Measurements from ENCODE around the gene CFAP74. TPM values are rescaled to one million over a fixed set of nuclear protein-coding genes. Genes with fewer than 3 reads are reported as not detected.

CFAP74 gene
- total RNA-seq, 1 experiment from 2014 or later, result not detected

DNA sequence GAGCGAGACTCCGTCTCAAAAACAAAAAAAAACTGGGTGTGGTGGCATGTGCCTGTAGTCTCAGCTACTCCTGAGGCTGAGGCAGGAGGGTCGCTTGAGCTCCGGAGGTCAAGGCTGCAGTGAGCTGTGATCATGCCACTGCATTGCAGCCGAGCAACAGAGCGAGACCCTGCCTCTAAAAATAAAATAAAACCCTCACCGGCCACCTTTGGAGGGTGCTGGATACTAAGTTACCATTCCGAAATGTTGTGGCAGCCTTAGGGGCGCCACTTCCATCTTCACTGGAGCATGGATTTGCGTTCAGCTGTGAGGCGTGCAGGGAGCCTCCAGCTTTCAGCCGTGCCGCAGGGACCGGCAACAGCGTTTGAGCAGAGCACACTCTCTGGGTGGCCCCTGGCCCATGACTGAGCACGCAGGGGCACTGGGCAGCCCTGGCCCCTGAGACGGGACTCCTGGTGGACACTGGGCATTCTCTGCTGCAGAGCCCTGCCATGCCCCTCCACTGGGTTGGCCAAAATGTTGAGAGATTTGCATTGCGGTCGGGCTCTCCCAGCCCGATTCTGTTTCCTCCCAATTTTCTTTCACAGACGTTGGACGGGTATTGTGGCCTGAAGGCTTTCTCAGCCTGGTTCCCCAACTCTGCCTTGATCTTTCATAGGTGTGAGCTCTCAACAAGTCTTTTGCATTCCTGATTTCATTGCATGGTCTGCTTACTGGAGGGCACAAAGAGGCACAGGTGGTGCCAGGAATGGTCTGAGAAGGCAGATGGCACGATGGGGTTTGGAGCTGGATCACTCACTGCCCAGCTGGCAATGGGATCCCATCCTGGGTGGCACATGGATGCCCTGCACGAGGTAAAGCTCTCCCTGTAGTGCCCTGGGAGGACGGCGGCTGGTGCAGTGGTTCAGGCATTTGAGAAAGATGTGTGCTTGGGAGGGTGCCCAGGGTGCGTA, 5.8 kb upstream of the CFAP74 start:
- intact Hi-C loops (cut with micrococcal nuclease; ENCODE audit: unreplicated experiment), result no loop called here
- BruUV-seq (replicated peaks), result no TSS peak
- CTCF ChIA-PET, result no interaction called here
- H3K4me3 Mint-ChIP-seq (ENCODE audit: low read depth, unreplicated experiment), result no peak overlapping the region
- peaks cover 31% of the 10 kb centered on the region for H3K27me3 Mint-ChIP-seq (ENCODE audit: unreplicated experiment)
- no peak for TF ChIP-seq CTCF (IDR thresholded peaks at IDR 0.05; ENCODE audit: unreplicated experiment)
- H3K9me3 Mint-ChIP-seq (ENCODE audit: low read depth, unreplicated experiment), result no peaks in the 10 kb centered on the region
- DNase-seq, result no peak
- no peak overlapping the region for H3K27ac Mint-ChIP-seq (ENCODE audit: unreplicated experiment)
- H3K36me3 Mint-ChIP-seq (ENCODE audit: insufficient read depth, unreplicated experiment), result no peaks in the 10 kb centered on the region
- no peaks in the 10 kb centered on the region for H3K4me1 Mint-ChIP-seq (ENCODE audit: low read depth, unreplicated experiment)

DNA sequence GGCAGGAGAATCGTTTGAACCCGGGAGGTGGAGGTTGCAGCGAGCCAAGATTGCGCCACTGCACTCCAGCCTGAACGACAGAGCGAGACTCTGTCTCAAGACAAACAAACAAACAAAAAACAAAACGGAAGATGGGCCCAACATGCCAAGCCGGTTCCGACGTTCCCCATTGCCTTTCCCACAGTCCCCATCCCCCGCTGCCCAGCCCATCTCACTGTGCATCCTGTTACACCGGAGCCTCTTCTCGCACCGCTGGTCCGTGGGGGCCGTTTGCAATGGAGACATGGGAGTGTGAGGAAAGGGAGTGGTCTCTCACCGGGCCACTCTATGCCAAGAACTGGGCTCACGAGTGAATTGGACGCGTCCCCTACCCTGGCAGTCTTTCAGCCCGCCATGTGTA, 1.3 kb upstream of the CFAP74 start:
- CTCF ChIA-PET, result interaction anchor here (0.6 kb wide), 1 partner anchor 1461 kb away, joined by 3 read pairs; no protein-coding TSS in a partner anchor
- no peaks in the 10 kb centered on the region for H3K9me3 Mint-ChIP-seq (ENCODE audit: low read depth, unreplicated experiment)
- no peaks in the 10 kb centered on the region for H3K4me1 Mint-ChIP-seq (ENCODE audit: low read depth, unreplicated experiment)
- intact Hi-C loops (cut with micrococcal nuclease; ENCODE audit: unreplicated experiment), result no loop called here
- H3K36me3 Mint-ChIP-seq (ENCODE audit: insufficient read depth, unreplicated experiment), result peaks cover 5% of the 10 kb centered on the region
- no peak overlapping the region for H3K4me3 Mint-ChIP-seq (ENCODE audit: low read depth, unreplicated experiment)
- peaks cover 34% of the 10 kb centered on the region for H3K27me3 Mint-ChIP-seq (ENCODE audit: unreplicated experiment)
- BruUV-seq (replicated peaks), result no TSS peak
- TF ChIP-seq CTCF (IDR thresholded peaks at IDR 0.05; ENCODE audit: unreplicated experiment), result no peak
- no peak for DNase-seq
- H3K27ac Mint-ChIP-seq (ENCODE audit: unreplicated experiment), result no peak overlapping the region

GRCh38 chr1:2001773-2002411, 1.7 kb downstream of the CFAP74 start:
- H3K27ac Mint-ChIP-seq (ENCODE audit: unreplicated experiment), result no peak overlapping the region
- no peak overlapping the region for H3K4me3 Mint-ChIP-seq (ENCODE audit: low read depth, unreplicated experiment)
- H3K27me3 Mint-ChIP-seq (ENCODE audit: unreplicated experiment), result peaks cover 37% of the 10 kb centered on the region
- no TSS peak for BruUV-seq (replicated peaks)
- CTCF ChIA-PET, result no interaction called here
- H3K9me3 Mint-ChIP-seq (ENCODE audit: low read depth, unreplicated experiment), result no peaks in the 10 kb centered on the region
- peaks cover 5% of the 10 kb centered on the region for H3K36me3 Mint-ChIP-seq (ENCODE audit: insufficient read depth, unreplicated experiment)
- no peaks in the 10 kb centered on the region for H3K4me1 Mint-ChIP-seq (ENCODE audit: low read depth, unreplicated experiment)
- DNase-seq, result peak; percentile 68
- TF ChIP-seq CTCF (IDR thresholded peaks at IDR 0.05; ENCODE audit: unreplicated experiment), result no peak
- intact Hi-C loops (cut with micrococcal nuclease; ENCODE audit: unreplicated experiment), result no loop called here

- intact Hi-C loops (cut with micrococcal nuclease; ENCODE audit: unreplicated experiment), result no loop called here
- Mint-ChIP-seq H3K4me1 (ENCODE audit: low read depth, unreplicated experiment) (no peaks in the 10 kb centered on the region), H3K36me3 (ENCODE audit: insufficient read depth, unreplicated experiment) (peaks cover 5% of the 10 kb centered on the region), H3K4me3 (ENCODE audit: low read depth, unreplicated experiment) (no peak overlapping the region), H3K9me3 (ENCODE audit: low read depth, unreplicated experiment) (no peaks in the 10 kb centered on the region), H3K27ac (ENCODE audit: unreplicated experiment) (no peak overlapping the region), H3K27me3 (ENCODE audit: unreplicated experiment) (peaks cover 27% of the 10 kb centered on the region)
- CTCF ChIA-PET, result no interaction called here
- no peak for DNase-seq
- no peak for TF ChIP-seq CTCF (IDR thresholded peaks at IDR 0.05; ENCODE audit: unreplicated experiment)
- BruUV-seq (replicated peaks), result no TSS peak
Measured at GRCh38 chr1:2000850-2001249, 2.7 kb downstream of the CFAP74 start.

All from Calu3 (cell line).